ENCODE measurements around the gene FAM13C.

FAM13C gene

GRCh38 chr10:59312247-59312646 is 50.1 kb downstream of the FAM13C start:
- no peak for DNase-seq

- no peak for DNase-seq
These were observed 51.3 kb downstream of the FAM13C start for GRCh38 chr10:59311025-59311424.

- DNase-seq, result no peak
These were observed 51.9 kb downstream of the FAM13C start for GRCh38 chr10:59310324-59310914.

GRCh38 chr10:59304521-59305097 is 57.7 kb downstream of the FAM13C start:
- no peak for DNase-seq

GRCh38 chr10:59303018-59303417 is 59.3 kb downstream of the FAM13C start:
- no peak for DNase-seq

GRCh38 chr10:59302381-59302780 is 60.0 kb downstream of the FAM13C start:
- DNase-seq, result no peak

GRCh38 chr10:59301067-59301754 is 61.1 kb downstream of the FAM13C start:
- DNase-seq, result no peak

GRCh38 chr10:59300386-59300785 is 62.0 kb downstream of the FAM13C start:
- DNase-seq, result no peak

- DNase-seq, result no peak
These were observed 62.4 kb downstream of the FAM13C start for GRCh38 chr10:59299933-59300332.

GRCh38 chr10:59290448-59290847 is 71.9 kb downstream of the FAM13C start:
- no peak for DNase-seq

- no peak for DNase-seq
These were observed 72.5 kb downstream of the FAM13C start for GRCh38 chr10:59289853-59290252.

- DNase-seq, result no peak
These were observed 74.6 kb downstream of the FAM13C start for GRCh38 chr10:59287587-59288255.

GRCh38 chr10:59285848-59286247 is 76.5 kb downstream of the FAM13C start:
- no peak for DNase-seq

- DNase-seq, result no peak
These were observed 77.3 kb downstream of the FAM13C start for GRCh38 chr10:59285073-59285472.

- DNase-seq, result no peak
These were observed 78.0 kb downstream of the FAM13C start for GRCh38 chr10:59284118-59284975.

- no peak for DNase-seq
These were observed 78.8 kb downstream of the FAM13C start for GRCh38 chr10:59283456-59284091.

- no peak for DNase-seq
These were observed 80.5 kb downstream of the FAM13C start for GRCh38 chr10:59281861-59282260.

GRCh38 chr10:59279991-59280505 is 82.3 kb downstream of the FAM13C start:
- DNase-seq, result no peak

GRCh38 chr10:59279476-59279875 is 82.9 kb downstream of the FAM13C start:
- no peak for DNase-seq

GRCh38 chr10:59276919-59277318 is 85.4 kb downstream of the FAM13C start:
- no peak for DNase-seq

- DNase-seq, result no peak
These were observed 86.2 kb downstream of the FAM13C start for GRCh38 chr10:59276133-59276532.

GRCh38 chr10:59273445-59273844 is 88.9 kb downstream of the FAM13C start:
- DNase-seq, result no peak
